ENCODE measurements around the gene SNX15. TPM values are rescaled to one million over a fixed set of nuclear protein-coding genes. Genes with fewer than 3 reads are reported as not detected.

SNX15 gene
- total and polyA plus RNA-seq, 2 experiments from 2014 or later = 12.9 to 27.3 TPM

- H3K4me3 ChIP-seq = no peak overlapping the region
- TF ChIP-seq EZH2phosphoT487 (IDR thresholded peaks at IDR 0.05; ENCODE audit: low read depth, severe bottlenecking, unreplicated experiment) (no peak), CTCF (IDR thresholded peaks at IDR 0.05; ENCODE audit: poor library complexity) (no peak), EZH2 (IDR thresholded peaks at IDR 0.05; ENCODE audit: borderline replicate concordance) (no peak)
- DNase-seq (ENCODE audit: low spot score) = no peak
- no peak overlapping the region for H2AFZ ChIP-seq
- H3K9me2 ChIP-seq (replicated peaks; ENCODE audit: insufficient read depth) = no peaks in the 10 kb centered on the region
- H3K27ac ChIP-seq = no peak overlapping the region
- no peaks in the 10 kb centered on the region for H3K9me3 ChIP-seq (ENCODE audit: low read depth)
- H3K4me2 ChIP-seq = no peak overlapping the region
- H3K79me2 ChIP-seq = no peaks in the 10 kb centered on the region
- H3K4me1 ChIP-seq (ENCODE audit: insufficient read depth) = no peaks in the 10 kb centered on the region
- H3K36me3 ChIP-seq (replicated peaks; ENCODE audit: insufficient read depth, low read depth) = no peaks in the 10 kb centered on the region
- H3K27me3 ChIP-seq = no peaks in the 10 kb centered on the region
- 94% methylated on average over 7 of the region's 7 CpGs for WGBS (ENCODE audit: low lambda C conversion rate, missing lambda C conversion rate)
- H4K20me1 ChIP-seq (ENCODE audit: insufficient read depth, poor library complexity, severe bottlenecking) = no peaks in the 10 kb centered on the region
Measured at GRCh38 chr11:65057526-65057925, 30.3 kb downstream of the SNX15 start.

- Histone ChIP-seq H3K4me1 (ENCODE audit: insufficient read depth) (no peaks in the 10 kb centered on the region), H3K4me2 (no peak overlapping the region), H3K27me3 (no peaks in the 10 kb centered on the region), H3K79me2 (no peaks in the 10 kb centered on the region), H3K4me3 (no peak overlapping the region), H3K9me2 (replicated peaks; ENCODE audit: insufficient read depth) (no peaks in the 10 kb centered on the region), H2AFZ (no peak overlapping the region), H4K20me1 (ENCODE audit: insufficient read depth, poor library complexity, severe bottlenecking) (no peaks in the 10 kb centered on the region), H3K36me3 (replicated peaks; ENCODE audit: insufficient read depth, low read depth) (no peaks in the 10 kb centered on the region), H3K27ac (no peak overlapping the region), H3K9me3 (ENCODE audit: low read depth) (no peaks in the 10 kb centered on the region)
- no peak for DNase-seq (ENCODE audit: low spot score)
- TF ChIP-seq EZH2 (IDR thresholded peaks at IDR 0.05; ENCODE audit: borderline replicate concordance) (no peak), CTCF (IDR thresholded peaks at IDR 0.05; ENCODE audit: poor library complexity) (no peak), EZH2phosphoT487 (IDR thresholded peaks at IDR 0.05; ENCODE audit: low read depth, severe bottlenecking, unreplicated experiment) (no peak)
- 77% methylated on average over 12 of the region's 13 CpGs for WGBS (ENCODE audit: low lambda C conversion rate, missing lambda C conversion rate)
Measured at GRCh38 chr11:65058012-65058411, 30.8 kb downstream of the SNX15 start.

- no peaks in the 10 kb centered on the region for H3K9me3 ChIP-seq (ENCODE audit: low read depth)
- H3K4me1 ChIP-seq (ENCODE audit: insufficient read depth) = no peaks in the 10 kb centered on the region
- no peak within 1 kb of the TSS for H2AFZ ChIP-seq
- H3K9me2 ChIP-seq (replicated peaks; ENCODE audit: insufficient read depth) = no peaks in the 10 kb centered on the region
- TF ChIP-seq EZH2phosphoT487 (IDR thresholded peaks at IDR 0.05; ENCODE audit: low read depth, severe bottlenecking, unreplicated experiment) = no peak
- TF ChIP-seq CTCF (IDR thresholded peaks at IDR 0.05; ENCODE audit: poor library complexity) = no peak
- TF ChIP-seq EZH2 (IDR thresholded peaks at IDR 0.05; ENCODE audit: borderline replicate concordance) = no peak
- 90% methylated on average over 8 of the region's 8 CpGs for WGBS (ENCODE audit: low lambda C conversion rate, missing lambda C conversion rate)
- no peak within 1 kb of the TSS for H3K4me2 ChIP-seq
- DNase-seq (ENCODE audit: low spot score) = no peak
- H3K27me3 ChIP-seq = no peaks in the 10 kb centered on the region
- no peaks in the 10 kb centered on the region for H3K79me2 ChIP-seq
- no peak within 1 kb of the TSS for H3K4me3 ChIP-seq
- H4K20me1 ChIP-seq (ENCODE audit: insufficient read depth, poor library complexity, severe bottlenecking) = no peaks in the 10 kb centered on the region
- no peaks in the 10 kb centered on the region for H3K36me3 ChIP-seq (replicated peaks; ENCODE audit: insufficient read depth, low read depth)
- H3K27ac ChIP-seq = no peak within 1 kb of the TSS
Measured at GRCh38 chr11:65058419-65059054, 31.3 kb downstream of the SNX15 start, which contains the start of gene NAALADL1. TSS of gene NAALADL1 (minus strand) at chr11:65058553. CDS start at chr11:65058521, 32 bp downstream.

Data from hepatocyte (in vitro differentiated cells).